GM12874 (cell line): ENCODE measurements around the gene ANKRD1.

Experiments
- CTCF ChIP-seq: IDR thresholded peaks from 2 replicates; pipeline ENCODE4 v1.5.1; 2011; ENCODE audit warnings: low read depth, mild to moderate bottlenecking, control low read depth, low read length, moderate library complexity; ENCODE audit not compliant: insufficient read depth

Gene ANKRD1

GRCh38 chr10:90964781-90965465 is 44.0 kb upstream of the ANKRD1 start:
- no peak for TF ChIP-seq CTCF

- TF ChIP-seq CTCF: no peak
Measured at GRCh38 chr10:90963331-90963730, 42.4 kb upstream of the ANKRD1 start.

- no peak for TF ChIP-seq CTCF
Measured at GRCh38 chr10:90960355-90960814, 39.5 kb upstream of the ANKRD1 start.

- TF ChIP-seq CTCF: no peak
Measured at GRCh38 chr10:90959826-90960225, 38.9 kb upstream of the ANKRD1 start.

GRCh38 chr10:90958781-90959180 is 37.9 kb upstream of the ANKRD1 start:
- no peak for TF ChIP-seq CTCF

- no peak for TF ChIP-seq CTCF
Measured at GRCh38 chr10:90947030-90947960, 26.4 kb upstream of the ANKRD1 start.

GRCh38 chr10:90945491-90946070 is 24.7 kb upstream of the ANKRD1 start:
- no peak for TF ChIP-seq CTCF
